ENCODE data around the gene HABP4.

HABP4 gene

GRCh38 chr9:96478829-96479371 lies 28.9 kb downstream of the HABP4 start:
- peak; percentile 83 to 89 for ATAC-seq

- ATAC-seq, result no peak
These were observed 30.8 kb downstream of the HABP4 start for GRCh38 chr9:96480736-96481135.

GRCh38 chr9:96482476-96482875 lies 32.5 kb downstream of the HABP4 start:
- no peak for ATAC-seq

DNA sequence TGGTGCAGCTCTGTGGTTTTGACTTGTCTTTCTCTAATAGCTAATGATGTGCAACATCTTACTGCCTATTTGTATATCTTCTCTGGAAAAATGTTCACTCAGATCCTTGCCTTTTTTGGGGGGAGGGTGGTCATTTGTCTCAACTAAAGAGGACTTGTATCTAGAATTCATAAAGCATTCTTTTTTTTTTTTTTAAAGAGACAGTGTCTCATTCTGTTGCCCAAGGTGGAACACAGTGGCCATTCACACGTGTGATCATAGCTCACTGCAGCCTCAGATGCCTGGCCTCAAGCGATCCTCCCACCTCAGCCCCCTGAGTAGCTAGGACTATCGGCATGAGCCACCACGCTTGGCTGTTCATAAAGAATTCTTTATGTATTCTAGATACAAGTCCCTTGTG lies 33.2 kb downstream of the HABP4 start:
- no peak for ATAC-seq

- no peak for ATAC-seq
These were observed 33.9 kb downstream of the HABP4 start for GRCh38 chr9:96483733-96484390.

GRCh38 chr9:96484521-96484931 lies 34.6 kb downstream of the HABP4 start:
- peak; percentile 78 to 88 for ATAC-seq

DNA sequence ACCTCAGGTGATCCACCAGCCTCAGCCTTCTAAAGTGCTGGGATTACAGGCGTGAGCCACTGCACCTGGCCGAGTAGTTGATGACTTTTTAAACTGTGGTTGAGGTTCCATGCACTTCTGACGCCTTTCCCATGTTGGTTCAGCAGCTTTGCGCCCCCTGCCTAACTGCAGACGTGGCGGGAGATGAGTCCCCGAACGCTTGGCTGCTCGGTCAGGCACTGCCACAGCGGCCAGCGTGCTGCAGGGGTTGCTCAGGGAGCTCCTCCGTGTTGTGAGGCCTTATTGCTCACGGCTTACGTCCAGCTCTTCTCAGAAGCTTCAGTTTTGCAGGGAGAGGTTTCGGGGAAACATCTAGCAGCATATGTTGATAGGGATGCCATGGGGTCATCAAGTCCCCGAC lies 35.3 kb downstream of the HABP4 start:
- ATAC-seq, result no peak

DNA sequence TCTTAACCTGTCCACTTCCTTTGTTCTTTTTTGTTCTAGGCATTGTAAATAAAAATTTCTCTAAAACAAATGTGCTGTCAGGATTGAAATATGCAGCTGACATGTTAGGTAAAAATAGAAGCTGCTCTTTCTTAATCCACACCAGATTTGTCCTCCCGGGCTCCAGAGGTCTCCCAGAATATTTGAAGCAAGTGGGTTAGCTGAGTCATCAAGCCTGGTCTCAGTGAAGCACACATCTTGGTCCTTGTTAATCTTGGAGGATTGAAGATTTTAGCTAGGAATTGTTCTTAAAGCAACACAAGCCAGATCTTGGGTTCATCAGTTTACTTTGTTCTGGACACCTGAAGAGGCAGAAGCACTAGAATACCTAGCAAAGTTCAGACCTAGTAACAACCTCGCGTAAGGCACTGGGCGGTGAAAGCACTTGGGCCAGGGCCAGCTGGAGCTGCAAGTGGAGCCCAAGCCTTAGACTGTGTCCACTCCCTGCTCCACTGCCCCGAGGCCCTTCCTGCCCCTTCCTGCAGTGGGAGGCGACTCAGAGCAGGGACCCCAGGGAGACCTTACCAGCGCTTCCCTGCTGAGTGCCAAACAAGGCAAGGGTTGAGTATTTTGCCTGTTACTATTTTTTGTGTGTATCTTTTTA lies 36.5 kb downstream of the HABP4 start:
- ATAC-seq, result no peak

DNA sequence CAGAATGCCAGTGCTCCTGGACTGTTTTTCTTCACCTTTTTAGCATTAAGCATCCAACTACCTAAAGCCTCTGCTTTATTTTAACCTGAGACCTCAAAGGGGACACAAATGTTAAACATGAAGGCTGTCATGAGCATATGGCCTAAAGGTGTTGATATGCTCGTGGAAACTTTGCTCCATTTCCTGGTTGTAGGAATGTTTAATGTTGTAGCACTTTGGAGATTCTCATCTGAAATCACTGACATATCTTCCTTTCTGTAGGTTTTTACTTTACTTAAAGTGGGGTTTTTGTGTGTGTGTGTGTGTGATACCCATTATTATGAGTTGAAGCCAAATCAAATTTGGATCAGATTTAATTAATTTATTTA lies 37.0 kb downstream of the HABP4 start:
- ATAC-seq, result no peak

- no peak for ATAC-seq
These were observed 38.0 kb downstream of the HABP4 start for GRCh38 chr9:96487949-96488348.

GRCh38 chr9:96489482-96489979 lies 39.6 kb downstream of the HABP4 start:
- ATAC-seq, result no peak

DNA sequence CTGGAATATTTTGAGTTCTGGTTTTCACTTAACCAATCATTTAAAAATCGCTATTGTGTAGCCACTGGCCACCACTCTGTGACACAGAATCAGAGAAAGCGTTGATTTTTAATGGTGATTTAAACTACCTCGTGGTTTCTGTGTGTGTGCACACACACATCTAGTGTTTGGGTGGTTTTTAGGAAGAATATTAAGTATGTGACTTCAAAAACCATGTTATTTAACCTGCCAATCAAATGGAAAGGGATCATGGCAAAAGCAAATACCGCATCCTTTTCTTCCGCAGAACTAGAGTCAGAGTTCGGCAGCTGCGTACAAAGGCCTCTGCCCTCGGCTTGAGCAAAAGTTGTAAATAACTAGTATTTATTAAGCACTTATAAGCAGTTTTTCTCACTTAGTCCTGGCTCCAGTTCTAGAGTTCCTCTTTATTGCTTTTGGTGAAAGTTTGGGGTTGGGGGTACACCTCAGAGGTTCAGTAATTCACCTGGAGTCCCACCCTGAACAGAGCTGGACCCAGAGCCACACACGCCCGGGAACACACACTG lies 40.6 kb downstream of the HABP4 start:
- no peak for ATAC-seq

GRCh38 chr9:96491079-96491879 lies 41.3 kb downstream of the HABP4 start:
- ATAC-seq, result peak; percentile 68 to 81

DNA sequence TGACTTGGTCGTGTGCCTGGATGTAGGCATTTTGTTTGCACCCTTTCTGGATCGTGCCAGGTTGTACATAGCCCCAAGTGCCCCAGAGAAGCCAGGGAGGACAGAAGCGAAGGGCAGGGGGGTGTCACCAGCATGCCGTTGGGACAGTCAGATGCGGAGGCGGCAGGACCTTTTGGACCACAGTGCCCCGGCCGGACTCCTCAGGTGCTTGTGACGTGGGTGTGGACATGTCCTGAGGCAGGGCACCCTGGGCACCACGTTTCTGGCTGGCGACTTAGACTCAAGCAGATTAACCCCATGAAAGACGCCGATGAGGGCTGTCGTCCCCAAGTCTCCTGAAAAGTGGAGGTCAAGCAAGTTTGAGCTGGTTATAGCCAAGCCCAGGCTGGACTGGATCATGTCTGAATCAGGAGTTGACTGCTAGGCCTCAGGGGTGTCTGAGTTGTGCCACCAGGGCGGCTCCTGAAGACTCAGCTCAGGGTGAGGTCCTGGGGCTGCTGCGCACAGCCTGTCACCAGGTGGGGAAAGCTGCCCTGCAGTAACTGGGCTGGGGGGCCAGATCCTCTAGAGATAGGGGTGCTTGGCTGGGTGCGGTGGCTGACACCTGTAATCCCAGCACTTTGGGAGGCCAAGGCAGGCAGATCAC lies 42.0 kb downstream of the HABP4 start:
- no peak for ATAC-seq

GRCh38 chr9:96492993-96493531 lies 43.1 kb downstream of the HABP4 start:
- ATAC-seq, result no peak

- ATAC-seq, result no peak
These were observed 43.8 kb downstream of the HABP4 start for GRCh38 chr9:96493757-96494156.

DNA sequence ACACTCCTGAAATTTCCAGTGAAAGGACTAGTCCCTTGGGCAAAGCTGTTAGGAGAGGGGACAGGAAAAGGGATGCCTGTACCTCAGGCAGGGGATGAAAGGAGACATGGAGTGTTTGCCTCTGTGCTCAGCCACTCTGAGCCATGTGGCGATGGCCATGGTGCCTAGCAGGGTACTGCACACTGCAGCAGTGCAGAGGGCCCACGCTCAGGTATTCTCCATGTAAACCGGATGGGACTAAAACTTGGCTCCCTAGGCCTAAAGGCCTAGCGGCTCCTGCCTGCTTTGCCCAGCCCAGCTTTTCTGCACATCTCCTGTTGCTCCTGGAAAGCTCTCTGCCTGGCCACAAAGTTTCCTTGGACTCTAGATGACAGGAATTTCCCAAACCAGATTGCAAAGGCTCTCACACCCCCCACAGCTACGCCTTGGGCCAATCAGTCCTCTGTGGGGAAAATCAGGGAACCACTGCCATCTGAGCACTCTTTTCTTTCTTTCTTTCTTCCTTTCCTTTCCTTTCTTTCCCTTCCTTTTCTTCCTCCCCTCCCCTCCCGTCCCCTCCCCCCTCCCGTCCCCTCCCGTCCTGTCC lies 44.3 kb downstream of the HABP4 start:
- ATAC-seq, result no peak

GRCh38 chr9:96495341-96495740 lies 45.4 kb downstream of the HABP4 start:
- ATAC-seq, result no peak

DNA sequence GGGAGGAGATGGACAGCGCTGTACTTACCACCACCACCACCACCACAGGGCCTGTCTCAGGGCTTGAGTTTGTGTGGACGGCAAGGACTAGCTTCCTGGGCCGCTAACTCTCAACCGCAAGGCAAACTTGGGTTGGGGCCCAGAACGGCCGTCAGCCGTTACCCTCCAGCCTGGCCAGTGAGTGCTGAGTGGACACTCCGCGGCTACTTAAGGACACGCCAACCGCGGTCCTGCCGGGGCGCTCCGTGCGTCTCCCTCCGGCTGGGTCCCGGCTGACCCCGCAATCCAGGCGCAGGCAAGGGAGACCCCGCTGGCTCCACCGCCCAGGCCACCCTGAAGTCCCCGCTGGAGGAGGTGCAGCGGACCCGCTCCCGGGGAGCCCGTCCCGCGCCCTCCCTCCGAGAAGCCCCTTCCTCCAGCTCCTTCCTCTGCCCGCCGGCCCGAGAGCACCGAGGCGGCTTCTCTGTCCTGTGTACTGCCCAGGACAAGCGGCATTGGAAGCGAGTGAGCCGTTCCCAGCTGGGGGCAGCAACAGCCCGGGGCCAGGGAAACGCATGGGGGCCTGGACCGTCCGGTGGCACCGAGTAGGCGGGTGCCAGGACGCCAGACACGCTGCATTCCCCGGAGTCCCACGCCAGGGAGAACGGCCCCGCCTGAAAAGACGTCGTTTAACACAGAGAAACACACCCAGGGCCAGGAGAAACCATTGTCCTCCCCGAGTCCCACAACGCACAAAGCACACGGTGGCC lies 46.6 kb downstream of the HABP4 start:
- ATAC-seq, result no peak

GRCh38 chr9:96497117-96497399 lies 47.1 kb downstream of the HABP4 start:
- no peak for ATAC-seq

DNA sequence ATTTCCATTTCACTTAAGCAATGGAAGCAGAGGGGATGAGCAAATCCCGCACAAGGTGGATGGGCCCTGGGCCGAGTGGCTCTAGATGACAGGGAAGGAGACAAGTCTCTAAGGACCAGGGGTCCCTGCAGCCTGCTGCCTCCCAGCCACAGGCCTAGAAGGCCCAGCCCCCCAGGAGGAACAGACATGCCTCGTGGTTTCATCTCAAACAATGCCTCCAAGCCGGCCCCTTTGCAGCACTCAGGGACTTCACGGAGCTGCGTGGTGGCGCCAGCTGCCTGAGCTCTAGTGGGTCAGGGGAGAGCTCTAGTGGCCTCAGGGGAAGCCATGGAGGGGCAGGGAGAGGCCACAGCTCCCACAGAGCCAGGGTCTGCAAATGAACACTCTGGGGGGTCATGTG lies 48.8 kb downstream of the HABP4 start:
- ATAC-seq, result no peak
